GM03348 (cell line): ENCODE measurements around the gene STXBP4.
A peak's percentile ranks its signal among the peaks of the same experiment; 100 is the strongest.

Experiments
- DNase-seq: peaks from one replicate; pipeline ENCODE4 v3.0.0; 2012; ENCODE audit warnings: low spot score

The STXBP4 gene

DNA sequence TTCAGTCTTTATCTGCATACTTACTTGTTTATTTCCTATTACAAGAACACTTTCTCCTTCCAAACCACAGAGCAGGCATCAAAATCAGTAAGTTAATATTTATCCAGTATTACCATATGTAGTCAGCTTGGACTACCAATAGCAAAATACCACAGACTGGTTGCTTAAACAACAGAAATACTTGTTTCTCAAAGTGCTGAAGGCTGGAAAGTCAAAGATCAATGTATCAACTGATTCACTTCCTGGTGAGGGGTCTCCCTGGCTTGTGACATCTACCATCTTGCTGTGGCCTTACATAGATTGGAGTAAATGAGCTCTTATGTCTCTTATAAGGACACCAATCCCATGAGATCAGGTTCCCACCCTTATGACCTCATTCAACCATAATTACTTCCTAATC, 2.6 kb downstream of the STXBP4 start:
- no peak for DNase-seq

DNA sequence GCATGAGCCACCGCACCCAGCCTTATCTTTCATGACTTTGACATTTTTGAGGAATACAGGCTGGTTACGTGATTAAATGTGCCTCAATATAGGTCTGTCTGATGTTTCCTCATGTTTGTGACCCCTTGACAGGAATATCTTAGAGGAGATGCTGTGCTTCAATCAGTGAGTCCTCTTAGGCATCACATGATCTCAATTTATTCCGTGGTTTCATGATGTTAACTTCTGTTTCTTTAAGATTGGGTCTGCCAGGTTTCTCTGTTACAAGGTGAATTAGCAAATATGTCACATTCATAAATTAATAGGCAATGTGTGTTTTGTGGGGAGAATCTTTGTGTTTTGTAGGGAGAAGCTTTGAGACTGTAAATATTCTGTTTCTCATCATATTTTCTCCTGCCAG, 3.3 kb downstream of the STXBP4 start:
- no peak for DNase-seq

DNA sequence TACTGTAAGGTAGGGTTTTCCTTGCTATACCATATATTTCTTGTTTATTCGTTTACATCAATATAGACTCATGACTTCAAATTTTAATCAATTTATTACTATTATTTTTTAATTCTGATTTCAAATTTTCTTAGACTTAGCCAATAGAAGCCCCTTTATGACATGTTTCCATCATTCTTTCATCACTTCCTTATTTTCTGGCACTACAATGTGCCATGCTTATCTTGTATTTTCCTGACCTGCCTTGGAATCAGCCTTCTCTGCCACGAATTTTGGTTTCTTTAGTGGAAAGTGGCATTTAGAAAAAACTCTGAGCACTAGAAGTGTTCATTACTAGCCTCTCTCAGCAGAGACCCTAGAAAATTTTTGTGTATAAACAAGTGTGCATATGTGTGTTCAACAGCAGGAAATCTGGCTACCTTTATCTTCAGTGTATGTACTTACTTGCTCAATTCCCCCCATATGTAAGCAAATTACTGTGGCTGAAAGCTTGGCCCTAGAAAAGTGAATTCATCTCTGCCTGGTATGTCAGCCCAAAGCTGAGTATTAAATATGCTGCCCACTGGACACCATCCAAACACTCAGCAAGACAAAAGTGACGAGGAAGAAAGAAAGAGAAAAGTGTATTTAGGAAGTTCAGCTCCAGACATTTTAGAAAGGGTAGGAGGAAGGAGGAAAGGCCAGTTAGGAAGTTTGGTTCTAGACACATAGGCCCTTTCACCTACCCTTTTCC, 4.0 kb downstream of the STXBP4 start:
- no peak for DNase-seq

DNA sequence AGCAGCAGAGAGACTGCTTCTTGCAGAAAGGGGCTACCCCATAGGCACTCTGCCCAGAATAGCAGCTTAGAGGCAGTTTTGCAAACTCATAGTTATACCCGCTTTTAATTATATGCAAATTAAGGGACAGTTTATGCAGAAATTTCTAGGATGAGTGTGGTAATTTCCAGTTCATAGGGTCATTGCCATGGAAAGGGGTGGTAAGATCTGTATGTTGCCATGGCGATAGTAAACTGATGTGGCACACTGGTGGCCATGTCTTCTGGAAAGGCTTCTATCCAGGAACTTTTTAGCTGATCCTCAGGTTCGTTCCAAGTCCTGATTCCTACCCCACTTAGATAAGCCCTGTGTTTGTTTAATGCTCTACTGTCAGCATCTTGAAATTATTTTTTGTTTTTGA, 6.2 kb downstream of the STXBP4 start:
- no peak for DNase-seq

DNA sequence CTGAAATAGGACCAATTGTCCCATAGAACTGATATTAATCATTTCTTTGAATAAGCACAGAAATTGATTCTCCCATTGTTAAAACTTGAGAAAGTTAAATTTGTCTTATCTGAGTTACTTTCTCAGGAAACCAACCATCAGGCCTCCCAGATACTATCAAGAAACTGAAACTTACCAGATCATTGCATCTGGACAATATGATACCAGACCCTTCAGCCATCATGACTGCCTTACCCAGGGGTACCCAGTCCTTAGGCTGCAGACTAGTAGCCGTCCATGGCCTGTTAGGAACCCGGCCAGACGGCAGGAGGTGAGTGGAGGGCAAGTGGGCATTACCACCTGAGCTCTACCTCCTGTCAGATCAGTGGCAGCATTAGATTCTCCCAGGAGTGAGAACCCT, 7.8 kb downstream of the STXBP4 start:
- no peak for DNase-seq

DNA sequence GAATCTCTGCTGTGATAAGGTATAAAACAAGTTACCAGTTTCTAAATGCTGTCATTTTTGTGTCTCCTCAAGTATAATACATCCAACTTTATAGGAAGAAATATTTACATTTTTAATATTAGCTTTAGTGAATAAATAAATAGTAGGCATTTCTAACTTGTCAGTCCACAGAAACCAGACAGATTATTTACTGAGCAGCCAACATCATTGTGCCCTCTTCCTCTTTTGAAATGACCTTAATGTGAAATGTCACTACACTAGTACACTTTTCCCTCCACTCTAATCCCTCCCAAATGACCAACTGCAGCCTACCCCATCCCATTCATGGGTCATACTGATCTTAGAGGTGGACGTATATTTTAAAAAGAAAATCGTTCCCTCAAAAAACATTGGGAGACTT, 9.2 kb downstream of the STXBP4 start:
- DNase-seq = no peak

DNA sequence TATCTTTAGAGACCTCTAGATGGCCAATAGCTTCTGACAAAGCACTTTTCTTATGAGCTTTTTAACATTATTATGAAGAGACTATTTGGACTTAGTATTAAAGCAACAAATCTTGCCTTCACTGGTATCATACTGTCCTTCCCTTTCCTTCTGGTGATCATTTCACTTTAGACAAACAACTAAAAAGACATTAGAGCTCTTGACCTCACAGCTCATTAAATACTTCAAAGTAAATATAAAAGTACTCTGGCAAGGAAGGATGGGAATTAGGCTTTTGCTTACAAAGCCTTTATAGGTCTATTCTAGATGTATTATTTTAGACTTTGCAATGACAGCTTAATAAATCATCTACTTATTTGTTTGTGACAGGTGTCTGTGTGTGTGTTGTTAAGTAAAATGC, 11.1 kb downstream of the STXBP4 start:
- DNase-seq = no peak

DNA sequence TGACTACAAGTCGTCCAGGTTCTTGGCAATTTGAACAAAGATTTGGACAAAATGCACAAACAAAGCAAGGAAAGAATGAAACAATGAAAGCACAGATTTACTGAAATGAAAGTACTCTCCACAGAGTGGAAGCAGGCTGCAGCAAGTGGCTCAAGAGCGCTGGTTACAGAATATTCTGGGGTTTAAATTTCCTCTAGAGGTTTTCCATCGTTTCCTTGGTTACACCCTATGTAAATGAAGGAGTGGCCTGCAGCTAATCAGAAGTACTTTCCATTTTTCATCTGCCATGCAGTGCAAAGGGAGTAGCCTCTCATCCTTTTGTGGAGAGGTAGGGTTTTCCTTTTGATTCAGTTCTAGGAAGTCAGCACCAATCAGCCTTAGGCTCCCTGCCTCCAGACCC, 11.8 kb downstream of the STXBP4 start:
- no peak for DNase-seq

DNA sequence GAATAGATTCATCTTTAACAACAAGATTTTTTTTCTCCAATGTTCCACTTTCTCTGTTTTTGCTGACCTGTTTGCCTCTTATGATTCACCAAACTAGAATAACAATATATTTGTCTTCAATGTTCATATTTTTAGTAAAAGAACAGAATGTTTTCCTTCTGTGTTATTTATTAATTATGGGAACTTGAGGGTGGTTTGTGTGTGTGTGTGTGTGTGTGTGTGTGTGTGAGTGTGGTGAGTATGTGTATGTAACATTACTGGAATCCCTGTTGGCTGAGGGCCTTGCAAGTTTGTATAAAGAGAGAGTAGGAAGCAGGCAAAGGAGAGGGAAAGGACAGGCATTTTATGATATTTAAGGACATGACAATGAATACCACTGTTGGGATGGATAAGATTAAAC, 13.8 kb downstream of the STXBP4 start:
- no peak for DNase-seq

DNA sequence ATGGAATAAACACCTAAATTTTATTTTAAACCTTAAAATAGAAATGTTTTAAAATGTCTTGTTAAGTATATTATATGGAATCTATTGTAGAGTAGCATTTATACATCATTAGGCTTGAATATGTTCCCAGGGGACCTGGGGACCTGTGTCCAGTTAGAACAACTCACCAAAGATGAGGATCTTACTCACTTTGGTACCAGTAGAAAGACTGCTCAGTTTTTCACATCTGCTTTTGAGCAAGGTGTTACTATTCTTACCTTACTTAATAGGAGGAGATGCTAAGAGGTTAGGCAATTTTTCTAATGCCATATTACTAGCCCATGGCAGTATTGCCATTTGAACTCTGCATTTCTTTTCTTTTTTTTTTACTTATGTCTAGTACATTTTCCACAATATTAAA, 14.7 kb downstream of the STXBP4 start:
- DNase-seq = no peak

DNA sequence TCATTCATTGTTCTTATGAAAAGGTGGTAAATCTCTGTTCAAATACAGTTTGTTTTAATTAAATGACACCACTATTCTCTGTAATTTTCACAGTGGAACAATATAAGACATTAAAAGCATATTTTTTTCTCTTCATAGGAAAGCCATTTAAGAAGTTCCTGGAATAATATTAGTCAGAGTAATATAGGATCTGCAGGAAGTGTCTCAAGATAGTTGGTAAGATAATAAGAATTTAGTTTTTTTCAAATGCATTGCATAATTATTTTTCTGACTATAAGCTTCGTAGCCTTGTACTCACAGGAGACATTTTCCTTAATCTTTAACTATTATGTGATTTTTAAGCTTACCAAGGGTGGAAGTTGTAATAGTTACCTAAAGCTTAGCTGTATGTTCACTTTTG, 16.9 kb downstream of the STXBP4 start:
- DNase-seq = peak; percentile 13

DNA sequence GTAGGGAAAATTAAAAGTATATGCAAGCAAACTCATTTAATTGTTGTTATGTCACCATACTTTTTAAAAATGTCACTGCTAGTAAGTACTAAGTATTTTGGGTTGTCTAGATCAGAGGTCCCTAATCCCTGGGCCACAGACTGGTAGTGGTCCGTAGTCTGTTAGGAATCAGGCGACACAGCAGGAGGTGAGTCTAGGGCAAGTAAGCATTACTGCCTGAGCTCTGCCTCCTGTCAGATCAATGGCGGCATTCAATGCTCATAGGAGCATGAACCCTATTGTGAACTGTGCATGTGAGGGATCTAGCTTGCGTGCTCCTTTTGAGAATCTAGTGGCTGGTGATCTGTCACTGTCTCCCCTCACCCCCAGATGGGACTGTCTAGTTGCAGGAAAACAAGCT, 21.6 kb downstream of the STXBP4 start:
- no peak for DNase-seq

DNA sequence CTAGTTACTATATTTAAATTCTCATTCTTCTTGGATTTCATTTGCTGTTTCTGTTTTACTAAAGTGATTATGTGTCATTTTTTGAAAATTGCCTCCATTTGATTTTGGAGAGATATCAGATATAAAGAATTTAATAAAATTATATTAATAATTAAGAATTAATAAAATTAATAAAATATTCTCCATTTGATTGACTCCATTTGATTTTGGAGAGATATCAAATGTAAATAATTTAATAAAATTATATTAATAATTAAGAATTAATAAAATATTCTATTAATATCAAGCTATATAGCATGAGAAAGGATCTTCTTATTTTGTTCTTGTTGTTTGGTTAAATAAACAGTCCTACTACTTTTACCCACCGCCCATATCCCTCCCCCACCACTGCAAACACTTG, 23.0 kb downstream of the STXBP4 start:
- no peak for DNase-seq

DNA sequence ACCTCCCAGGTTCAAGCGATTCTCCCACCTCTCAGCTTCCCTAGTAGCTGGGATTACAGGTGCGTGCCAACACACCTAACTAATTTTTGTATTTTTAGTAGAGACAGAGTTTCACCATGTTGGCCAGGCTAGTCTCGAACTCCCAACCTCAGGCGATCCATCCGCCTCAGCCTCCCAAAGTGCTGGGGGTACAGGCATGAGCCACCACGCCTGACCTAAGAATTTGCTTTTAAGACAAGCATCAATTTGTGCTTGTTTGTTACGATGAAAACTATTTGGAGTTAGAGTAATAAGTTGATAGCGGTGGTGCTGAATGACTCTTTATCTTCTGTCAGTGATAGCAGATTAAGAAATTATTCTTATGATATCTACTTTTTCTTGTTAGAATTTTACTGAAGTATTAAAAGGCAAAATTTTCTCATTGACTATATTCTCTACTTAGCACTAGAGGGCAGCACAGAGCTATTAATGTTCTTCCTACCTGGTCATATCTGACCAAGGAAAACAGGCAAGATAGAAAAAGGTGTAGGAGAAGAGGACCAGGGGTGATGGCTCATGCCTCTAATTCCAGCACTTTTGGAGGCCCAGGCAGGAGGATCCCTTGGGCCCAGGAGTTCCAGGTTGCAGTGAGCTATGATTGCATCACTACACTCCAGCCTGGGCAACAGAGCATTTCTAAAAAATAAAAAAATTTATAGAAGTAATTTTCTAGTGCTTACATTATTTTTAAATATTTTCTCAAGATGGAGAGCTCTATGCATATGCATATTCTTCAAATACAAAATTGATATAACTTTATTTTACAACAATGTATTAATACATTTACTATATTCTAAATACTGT, 24.5 kb downstream of the STXBP4 start:
- DNase-seq = peak; percentile 48

DNA sequence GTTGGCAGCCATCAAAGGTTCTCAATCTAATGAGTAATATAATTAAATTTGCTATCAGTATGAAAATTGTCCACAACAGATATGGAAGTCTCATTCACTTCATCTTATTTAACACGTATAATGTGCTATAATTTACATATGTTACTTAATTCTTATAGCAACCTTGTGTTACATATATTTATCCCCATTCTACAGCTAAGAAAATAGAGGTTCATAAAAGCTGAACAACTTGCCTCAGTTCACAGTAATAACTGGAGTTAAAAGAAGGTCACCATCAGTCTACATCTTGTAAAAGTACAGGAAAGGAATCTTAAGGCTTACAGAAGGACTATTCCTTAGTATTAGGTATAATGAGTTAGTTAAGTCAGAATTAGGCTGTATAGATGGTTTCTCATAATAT, 27.9 kb downstream of the STXBP4 start:
- no peak for DNase-seq

DNA sequence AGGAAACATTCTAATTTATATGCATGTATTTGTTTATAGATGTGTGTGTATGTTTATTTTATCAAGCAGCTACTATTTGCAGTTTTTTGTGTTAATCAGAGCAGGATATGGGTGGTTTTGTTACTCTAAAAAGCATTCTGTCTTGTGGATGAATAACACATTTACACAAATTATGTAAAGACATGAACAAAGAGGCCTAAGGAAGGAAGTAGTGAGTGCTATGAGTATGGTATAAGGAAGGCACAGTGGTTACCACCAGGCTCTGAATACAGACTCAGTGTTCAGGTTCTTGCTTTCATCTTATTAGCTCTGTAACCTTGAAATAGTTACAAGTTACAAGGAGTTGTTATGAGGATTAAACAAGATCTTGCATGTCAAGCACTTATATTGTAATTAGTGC, 33.9 kb downstream of the STXBP4 start:
- DNase-seq = no peak

DNA sequence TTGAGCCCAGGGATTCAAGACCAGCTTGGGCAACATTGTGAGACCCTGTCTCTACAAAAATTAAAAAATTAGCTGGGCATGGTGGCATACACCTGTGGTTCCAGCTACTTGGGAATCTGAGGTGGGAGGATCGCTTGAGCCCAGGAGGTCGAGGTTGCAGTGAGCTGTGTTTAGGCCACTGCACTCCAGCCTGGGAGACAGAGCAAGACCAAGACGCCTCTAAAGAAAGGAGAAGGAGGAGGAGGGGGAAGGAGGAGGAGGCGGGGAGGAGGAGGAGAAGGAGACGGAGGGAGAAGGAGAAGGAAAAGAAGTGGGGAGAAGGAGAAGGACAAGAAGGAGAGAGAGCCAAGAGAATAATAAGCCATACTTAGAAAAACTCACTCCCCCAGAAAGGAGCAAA, 35.9 kb downstream of the STXBP4 start:
- DNase-seq = no peak

DNA sequence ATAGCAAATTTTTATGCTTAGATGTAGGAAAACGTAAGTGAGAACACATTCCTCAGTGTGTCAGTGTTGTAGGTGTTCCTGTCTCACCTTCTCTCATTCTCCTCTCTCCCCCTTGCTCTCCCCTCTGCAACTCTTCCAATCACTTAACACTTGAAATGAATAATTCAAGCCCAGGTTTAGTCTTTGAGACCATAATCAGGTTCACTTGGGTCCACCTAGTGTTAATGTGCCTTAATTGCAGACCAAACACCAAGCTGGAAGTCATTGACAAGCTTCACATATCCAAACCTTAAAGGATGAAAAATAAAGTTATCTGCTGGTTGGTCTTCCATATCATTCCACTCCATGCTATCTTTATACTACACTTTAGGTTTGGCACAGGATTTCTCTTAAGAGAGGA, 37.0 kb downstream of the STXBP4 start:
- DNase-seq = peak; percentile 7

DNA sequence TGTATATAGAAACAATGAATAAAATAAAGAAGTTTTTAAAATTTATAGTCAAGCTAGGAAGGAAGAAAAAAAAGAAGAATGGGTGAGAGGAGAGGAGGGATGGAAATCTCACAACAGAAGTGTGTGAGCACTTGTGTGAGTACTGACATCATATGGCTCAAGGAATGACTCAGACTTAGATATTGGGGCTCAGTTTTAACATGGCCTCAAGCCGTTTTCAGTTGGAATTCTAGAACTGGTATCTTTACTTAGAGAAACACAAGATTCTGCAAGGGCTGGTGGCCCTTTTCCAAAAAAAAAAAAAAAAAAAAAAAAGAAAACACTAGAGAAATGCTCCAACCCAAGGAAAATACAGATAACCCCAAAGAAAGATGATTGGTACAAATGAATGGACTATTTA, 55.1 kb downstream of the STXBP4 start:
- DNase-seq = no peak

DNA sequence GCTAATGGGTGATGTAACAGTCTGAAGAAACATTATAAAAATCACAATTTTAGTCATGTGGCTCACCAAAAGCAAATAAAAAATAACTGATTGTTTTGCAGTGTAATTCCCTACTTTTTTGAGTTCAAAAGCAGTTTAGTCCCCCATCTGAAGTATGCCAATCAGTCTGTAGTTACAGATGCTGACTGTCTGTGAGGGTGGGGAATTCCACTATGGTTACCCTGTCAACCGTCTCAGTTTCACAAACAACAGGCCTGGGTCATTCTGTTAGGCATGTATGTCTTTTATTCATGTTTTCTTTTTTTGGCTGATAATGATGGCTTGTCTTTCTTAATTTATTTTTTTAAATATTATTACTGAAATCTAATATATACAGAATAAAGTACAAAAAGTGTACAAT, 69.3 kb downstream of the STXBP4 start:
- no peak for DNase-seq

DNA sequence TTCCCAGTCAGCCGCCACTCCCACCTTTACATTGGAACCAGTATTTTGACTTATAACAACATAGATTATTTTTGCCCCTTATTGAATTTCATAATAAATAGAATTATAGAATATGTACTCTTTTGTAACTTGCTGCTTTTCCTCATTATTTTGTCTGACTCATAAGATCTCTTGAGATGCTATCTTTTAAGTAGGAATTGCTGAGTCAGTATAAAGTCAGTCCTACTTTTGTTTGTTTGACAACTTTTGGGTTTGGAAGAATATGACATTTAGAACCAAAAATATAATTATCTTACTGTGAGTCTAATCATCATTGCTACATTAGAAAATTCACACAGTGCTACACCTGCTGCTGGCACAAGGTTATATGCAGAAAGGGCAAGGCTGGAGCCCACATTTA, 69.7 kb downstream of the STXBP4 start:
- DNase-seq = no peak

DNA sequence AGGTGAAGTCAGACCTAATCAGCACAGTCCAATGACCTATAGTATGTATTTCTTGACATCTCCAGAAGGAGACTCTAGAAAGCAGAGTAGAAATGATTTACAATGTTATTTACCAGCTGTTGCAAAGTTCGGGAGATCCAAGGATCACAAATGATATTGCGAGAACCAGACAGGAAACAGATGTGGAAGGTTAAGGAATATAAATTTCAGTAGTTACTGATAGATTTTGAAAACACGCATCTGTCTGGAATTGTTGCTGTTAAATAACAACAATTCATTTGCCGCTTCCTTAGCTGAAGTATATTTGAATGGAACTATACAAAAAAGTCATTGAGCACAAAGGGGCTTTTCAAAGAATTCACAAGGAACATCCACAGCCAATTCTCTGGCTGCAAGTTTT, 72.0 kb downstream of the STXBP4 start:
- no peak for DNase-seq

DNA sequence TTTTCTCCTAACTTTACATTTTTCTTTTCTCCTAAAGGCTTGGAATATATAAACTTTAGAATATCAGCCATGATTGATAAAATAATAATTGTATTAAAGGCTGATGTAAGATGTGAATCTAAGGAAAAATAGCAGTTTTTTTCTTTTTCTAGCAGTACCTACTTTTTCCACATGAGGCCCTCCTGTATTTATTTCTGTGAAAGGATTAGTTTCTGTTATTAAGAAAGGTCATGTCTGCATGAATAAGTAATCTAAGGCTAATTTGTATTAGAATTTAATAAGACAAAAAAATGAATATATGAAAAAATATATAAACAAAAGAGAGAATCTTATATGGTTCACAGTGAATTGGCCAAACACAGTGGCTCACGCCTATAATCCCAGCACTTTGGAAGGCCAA, 85.3 kb downstream of the STXBP4 start:
- peak; percentile 5 for DNase-seq

DNA sequence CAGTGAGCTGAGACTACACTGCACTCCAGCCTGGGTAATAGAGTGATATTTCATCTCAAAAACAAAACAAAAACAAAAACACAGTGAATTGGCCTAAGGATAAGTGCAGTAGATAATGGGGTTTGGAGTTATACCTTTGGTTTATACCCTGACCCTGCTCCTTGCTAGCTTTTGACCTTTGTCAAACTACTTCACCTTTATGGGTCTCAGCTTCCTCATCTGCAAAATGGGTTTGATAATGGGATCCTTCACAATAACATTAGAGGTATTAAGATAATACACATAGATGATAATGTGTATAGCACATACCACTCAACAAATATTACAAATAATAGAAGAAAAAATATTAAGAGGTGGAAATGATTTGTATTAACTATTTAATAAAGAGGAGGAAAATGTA, 85.9 kb downstream of the STXBP4 start:
- no peak for DNase-seq
